HL-60/S4 treated with phorbol 12-myristate 13-acetate at 8.2 ng/mL for 4 days and 3 days (cell line): ENCODE data around the gene MED22.

Experiments used
- in situ Hi-C: fragments of 300-500 bp; cut with MboI; formaldehyde crosslinking; loops from 2 replicates; pipeline ENCODE4 v1.15.0; 2022; ENCODE audit warnings: low sequenced_read_pairs

MED22 gene

GRCh38 chr9:133356391-133357091, 8.6 kb upstream of the MED22 start, which contains the start of the genes SURF1 and SURF2:
Gene SURF1, minus strand, starts transcription at chr9:133356487. Its CDS starts 34 bp downstream, at chr9:133356453.
Gene SURF2, plus strand, starts transcription at chr9:133356550. Its CDS starts 43 bp downstream, at chr9:133356593.
- in situ Hi-C loops, result no loop called here

GRCh38 chr9:133355881-133356357, 8.0 kb upstream of the MED22 start:
- in situ Hi-C loops, result no loop called here

GRCh38 chr9:133354766-133355165, 6.8 kb upstream of the MED22 start:
- in situ Hi-C loops, result no loop called here

GRCh38 chr9:133353548-133353947, 5.6 kb upstream of the MED22 start:
- in situ Hi-C loops, result no loop called here

GRCh38 chr9:133352635-133353340, 4.9 kb upstream of the MED22 start:
- in situ Hi-C loops, result no loop called here

GRCh38 chr9:133351908-133352634, 4.1 kb upstream of the MED22 start:
- in situ Hi-C loops, result no loop called here

- in situ Hi-C loops, result no loop called here
These were observed 3.6 kb upstream of the MED22 start for GRCh38 chr9:133351526-133351907.

GRCh38 chr9:133349965-133350616, 2.2 kb upstream of the MED22 start:
- in situ Hi-C loops, result no loop called here

- in situ Hi-C loops, result no loop called here
These were observed 1.0 kb upstream of the MED22 start for GRCh38 chr9:133348718-133349573.

GRCh38 chr9:133347515-133347984, 381 bp downstream of the MED22 start:
- in situ Hi-C loops, result no loop called here

GRCh38 chr9:133346021-133346785, 1.7 kb downstream of the MED22 start:
- in situ Hi-C loops, result no loop called here

GRCh38 chr9:133345596-133345995, 2.3 kb downstream of the MED22 start:
- in situ Hi-C loops, result no loop called here

- in situ Hi-C loops, result no loop called here
These were observed 3.0 kb downstream of the MED22 start for GRCh38 chr9:133344979-133345378.

- in situ Hi-C loops, result no loop called here
These were observed 3.9 kb downstream of the MED22 start for GRCh38 chr9:133344071-133344470.

- in situ Hi-C loops, result no loop called here
These were observed 5.4 kb downstream of the MED22 start for GRCh38 chr9:133342570-133342969.

GRCh38 chr9:133342069-133342406, 5.9 kb downstream of the MED22 start:
- in situ Hi-C loops, result no loop called here

GRCh38 chr9:133341369-133342068, 6.4 kb downstream of the MED22 start:
- in situ Hi-C loops, result no loop called here

GRCh38 chr9:133340916-133341315, 7.0 kb downstream of the MED22 start:
- in situ Hi-C loops, result no loop called here

GRCh38 chr9:133340256-133340655, 7.7 kb downstream of the MED22 start:
- in situ Hi-C loops, result no loop called here
